ENCODE results near the gene RCC2.
"Not testable (repeated sequence)": the region's sequence is repeated elsewhere in the genome, so short reads cannot be mapped to it uniquely, and the experiment has no call there.

RCC2 gene

GRCh38 chr1:17414022-17414421 lies 25.5 kb downstream of the RCC2 start:
- no peak for DNase-seq

DNA sequence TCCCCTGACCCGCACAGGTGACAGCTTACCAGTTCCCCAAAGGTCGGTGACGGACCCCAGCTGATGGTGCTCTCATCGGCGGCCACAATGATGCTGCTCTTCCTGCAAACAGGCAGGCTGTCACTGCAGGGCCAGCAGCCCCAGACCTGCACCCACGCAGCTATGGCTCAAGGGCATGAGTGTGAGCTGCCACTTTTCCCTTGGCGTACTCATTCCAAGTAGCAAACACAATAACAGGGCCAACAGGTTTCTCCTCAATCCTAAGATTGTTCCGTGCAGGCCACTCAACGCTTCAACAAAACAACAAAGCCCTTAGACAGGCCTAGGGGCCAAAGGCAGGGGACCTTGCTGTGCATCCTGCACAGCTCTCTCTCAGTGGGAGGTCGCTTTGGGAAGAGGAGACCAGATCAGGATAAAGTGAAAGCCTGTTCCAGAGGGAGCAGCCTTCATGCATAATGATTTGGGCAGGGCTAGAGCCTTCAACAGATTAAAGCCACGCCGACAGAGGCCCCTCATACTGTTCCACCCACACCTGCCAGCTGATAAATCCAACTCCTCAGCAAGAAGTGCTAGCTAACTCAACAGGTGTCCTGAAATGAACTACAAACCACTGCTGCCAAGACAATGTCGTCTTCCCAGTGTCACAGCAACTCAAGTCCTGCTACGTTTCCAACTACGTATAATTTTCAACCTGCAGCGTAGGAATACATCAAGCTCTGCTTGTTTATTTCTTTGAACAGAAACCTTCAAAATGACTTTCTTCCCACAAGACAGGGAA lies 27.2 kb downstream of the RCC2 start:
- no peak for DNase-seq

DNA sequence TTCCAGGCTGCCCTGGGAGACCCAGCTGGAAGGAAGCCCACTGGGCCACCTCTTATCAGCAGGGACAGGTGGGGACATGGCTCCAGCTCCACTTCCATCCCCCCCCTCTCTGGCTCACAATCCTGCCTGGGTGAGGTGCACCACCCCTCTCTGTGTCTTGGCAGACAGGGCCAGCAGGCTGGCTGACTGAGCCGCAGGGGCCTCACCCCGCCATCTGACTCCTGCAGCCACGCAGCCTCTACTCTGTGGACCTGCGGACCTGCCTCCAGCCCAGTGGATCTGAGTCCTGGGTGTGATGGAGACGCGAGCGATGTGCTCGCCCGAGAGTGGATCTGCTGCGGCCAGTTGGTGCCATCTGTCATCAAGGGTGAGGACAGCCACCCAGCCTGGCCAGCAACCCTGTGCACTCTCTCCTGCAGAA lies 30.1 kb downstream of the RCC2 start:
- no peak for DNase-seq

- not testable (repeated sequence) for DNase-seq
Observed at GRCh38 chr1:17407786-17408514, 31.5 kb downstream of the RCC2 start.

GRCh38 chr1:17406760-17407475 lies 32.6 kb downstream of the RCC2 start:
- DNase-seq = not testable (repeated sequence)

- DNase-seq = no peak
Observed at GRCh38 chr1:17405898-17406759, 33.3 kb downstream of the RCC2 start.

GRCh38 chr1:17404820-17405219 lies 34.7 kb downstream of the RCC2 start:
- no peak for DNase-seq

DNA sequence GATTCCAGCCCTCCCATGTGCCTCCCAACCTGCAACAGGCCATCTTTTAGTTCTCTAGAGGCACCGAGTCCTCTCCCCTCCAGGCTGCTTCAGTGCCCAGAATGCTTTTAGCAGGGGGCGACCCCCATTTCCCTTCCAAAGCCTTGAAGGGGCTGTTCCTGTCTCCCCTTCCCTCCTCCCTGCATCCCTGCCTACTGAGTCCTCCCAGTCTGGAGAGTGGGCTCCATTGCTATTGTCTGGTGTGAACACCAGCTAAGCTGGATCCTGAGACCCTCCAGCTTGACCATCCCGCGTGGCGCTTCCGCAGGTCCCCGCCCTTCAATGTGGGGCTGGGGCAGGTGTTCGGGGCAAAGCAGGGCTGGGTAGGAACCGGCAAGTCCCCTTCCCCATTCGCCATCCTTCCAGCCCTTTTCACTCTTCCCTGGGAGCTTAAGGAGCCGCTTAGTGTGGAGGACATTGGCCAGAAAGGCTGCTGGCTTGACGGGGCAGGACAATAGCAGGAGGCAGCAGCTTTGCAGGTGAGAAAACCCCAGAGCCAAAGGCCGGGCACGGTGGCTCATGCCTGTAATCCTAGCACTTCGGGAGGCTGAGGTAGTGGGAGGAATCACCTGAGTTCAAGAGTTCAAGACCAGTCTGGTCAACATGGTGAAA lies 35.3 kb downstream of the RCC2 start:
- no peak for DNase-seq

DNA sequence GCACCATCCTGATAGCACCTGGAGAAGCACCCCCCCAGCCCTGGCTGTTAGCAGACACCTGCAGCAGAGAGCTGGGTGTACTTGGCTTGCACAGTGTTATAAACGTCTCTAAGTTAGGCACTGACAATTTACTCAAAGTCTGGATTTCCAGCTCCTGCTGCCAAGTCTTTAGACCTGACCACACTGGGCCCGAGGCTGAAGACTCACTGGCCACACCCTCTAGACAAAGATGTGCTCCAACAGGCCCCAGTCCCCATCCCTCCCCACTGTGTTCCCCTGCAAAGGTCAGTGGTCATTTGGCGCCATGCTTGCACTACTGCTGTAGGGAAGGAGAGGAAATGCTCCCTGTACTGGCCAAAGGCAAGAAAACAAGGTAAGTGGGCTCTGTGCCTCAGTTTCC lies 36.4 kb downstream of the RCC2 start:
- no peak for DNase-seq

DNA sequence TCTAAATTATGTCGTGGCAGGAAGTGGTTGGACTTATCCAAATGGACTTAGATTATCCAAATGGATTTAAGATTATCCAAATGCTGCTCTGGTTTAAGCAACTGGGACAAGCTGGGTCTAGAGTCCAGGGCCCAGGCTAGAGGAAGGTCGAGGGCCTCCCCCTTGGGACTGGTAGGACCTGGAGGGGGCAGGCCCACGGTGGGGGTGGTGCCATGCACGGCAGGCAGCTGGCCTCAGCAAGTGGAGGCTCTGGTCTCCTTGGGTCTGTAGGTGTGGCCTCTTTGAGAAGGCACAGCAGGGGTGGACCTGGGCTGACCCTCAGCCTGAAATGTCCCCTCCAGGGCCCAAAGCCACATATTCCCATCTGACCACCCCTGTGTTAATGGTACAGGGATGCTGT lies 37.6 kb downstream of the RCC2 start:
- DNase-seq = no peak

DNA sequence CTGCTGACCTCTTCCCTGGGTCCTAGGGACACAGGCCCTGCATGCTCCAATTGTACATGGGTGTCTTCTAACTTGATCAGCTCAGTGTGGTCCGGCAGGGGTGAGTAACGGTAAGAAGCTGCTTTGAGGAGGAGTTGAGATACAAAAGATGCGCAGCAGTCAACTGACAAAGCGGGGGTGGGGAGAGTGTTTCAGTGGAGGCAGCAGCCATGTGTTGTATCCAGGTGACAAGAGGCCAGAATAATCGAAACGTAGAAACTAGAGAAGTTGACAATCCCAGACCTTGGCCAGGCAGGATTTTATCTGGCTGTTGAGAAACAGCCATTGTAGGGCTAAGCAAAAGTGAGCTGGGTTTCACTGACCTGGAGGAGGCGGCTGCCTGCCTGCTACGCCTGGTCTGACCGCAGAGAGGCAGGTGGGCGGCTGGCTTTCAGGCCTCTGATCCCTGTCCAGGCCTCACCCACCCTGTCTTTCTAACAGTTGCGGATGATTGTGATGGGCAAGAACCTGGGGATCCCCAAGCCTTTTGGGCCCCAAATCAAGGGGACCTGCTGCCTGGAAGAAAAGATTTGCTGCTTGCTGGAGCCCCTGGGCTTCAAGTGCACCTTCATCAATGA lies 38.6 kb downstream of the RCC2 start:
- no peak for DNase-seq

DNA sequence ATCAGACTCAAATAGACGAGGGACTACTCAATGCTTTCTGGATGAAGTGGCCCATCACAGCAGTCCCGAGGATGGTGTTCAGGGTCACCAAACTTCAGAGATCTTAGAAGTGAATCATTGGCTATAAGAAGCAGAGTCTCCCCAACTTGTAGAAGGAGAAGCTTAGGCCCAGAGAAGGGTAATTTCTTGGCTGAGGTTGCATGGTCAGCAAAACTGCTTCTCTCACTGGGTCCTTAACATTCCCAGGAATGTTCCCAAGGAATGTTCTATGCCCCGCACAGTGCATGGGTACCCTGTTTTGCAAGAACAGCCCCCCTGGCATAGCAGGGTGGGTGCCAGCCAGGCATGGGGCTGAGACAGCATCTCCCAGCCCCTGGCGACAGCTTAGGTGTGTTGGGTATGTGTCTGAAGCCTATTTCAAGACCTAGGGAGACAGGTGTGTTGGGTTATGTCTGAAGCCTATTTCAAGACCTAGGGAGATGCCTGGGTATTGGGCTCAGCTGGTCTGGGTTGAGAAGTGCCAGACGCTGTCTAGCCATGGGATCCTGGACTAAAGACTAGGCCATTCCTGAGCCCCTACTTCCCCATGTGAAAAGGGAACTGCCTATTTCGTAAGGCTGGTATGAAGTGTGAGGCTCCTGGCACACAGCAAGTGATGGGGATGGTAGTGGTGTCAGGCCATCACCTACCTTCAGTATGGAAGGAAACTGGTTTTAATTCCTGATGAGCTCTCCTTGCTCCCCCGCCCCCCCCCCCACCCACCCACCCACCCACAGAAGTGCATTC lies 41.4 kb downstream of the RCC2 start:
- no peak for DNase-seq

GRCh38 chr1:17393230-17393629 lies 46.2 kb downstream of the RCC2 start:
- no peak for DNase-seq

- no peak for DNase-seq
Observed at GRCh38 chr1:17392199-17392740, 47.2 kb downstream of the RCC2 start.

DNA sequence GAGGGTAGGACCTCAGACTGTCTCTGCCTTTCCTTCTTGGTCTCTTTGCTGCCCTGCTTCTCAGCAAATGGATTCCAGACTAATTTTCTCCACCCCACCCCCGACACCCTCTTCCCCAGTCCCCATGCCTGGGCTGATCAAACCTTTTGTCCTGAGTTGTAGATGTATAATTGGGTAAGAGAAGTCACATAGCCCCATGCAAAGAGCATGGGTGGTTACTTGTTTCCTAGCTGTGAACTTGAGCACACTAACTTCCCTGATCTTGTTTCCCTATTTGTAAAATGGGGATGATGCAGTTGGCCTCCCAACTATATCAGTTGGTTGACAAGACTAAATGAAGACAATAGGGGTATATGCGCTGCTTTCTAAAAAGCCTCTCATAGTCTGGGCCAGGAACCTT lies 58.3 kb downstream of the RCC2 start:
- no peak for DNase-seq

- peak; percentile 8 for DNase-seq
Observed at GRCh38 chr1:17377325-17377953, 62.0 kb downstream of the RCC2 start.

- no peak for DNase-seq
Observed at GRCh38 chr1:17375651-17376050, 63.8 kb downstream of the RCC2 start.

- no peak for DNase-seq
Observed at GRCh38 chr1:17372955-17373354, 66.5 kb downstream of the RCC2 start.

- no peak for DNase-seq
Observed at GRCh38 chr1:17371896-17372295, 67.6 kb downstream of the RCC2 start, which contains the start of gene PADI6. Gene PADI6 (plus strand): TSS chr1:17372196. CDS start chr1:17372246, 50 bp downstream.

GRCh38 chr1:17370618-17371017 lies 68.9 kb downstream of the RCC2 start:
- DNase-seq = no peak

Measured in NCI-H2029 treated with DMSO at 0.1 percent for 48 hours (cell line).